A549 (cell line): ENCODE results near the gene ZNF423. TPM values are rescaled to one million over a fixed set of nuclear protein-coding genes. Genes with fewer than 3 reads are reported as not detected.

Experiments used
- ATAC-seq, 2 experiments: fragments of 200-7000 bp in 1 of 2; fragments of >200 bp in 1 of 2; cut with Nextera tagmentation in 1 of 2; cut with Tn5 transposase in 1 of 2; 3 replicates each; pipeline versions ENCODE4 v1.8.0 to v1.9.1; 2018 to 2020; ENCODE audit warnings: mild to moderate bottlenecking in 1 of 2, moderate library complexity in 1 of 2
- CTCF ChIA-PET: fragments of 300-600 bp; sonication (Branson Sonifier 250); formaldehyde crosslinking; extraction: SDS; loops from one replicate; lab custom pipeline; 2021; ENCODE audit warnings: antibody characterized with exemption, inconsistent platforms; lab: Yijun Ruan, JAX
- POLR2A ChIA-PET: fragments of 350-600 bp; formaldehyde crosslinking; extraction: SDS; loops from one replicate; lab custom pipeline; 2021; ENCODE audit warnings: antibody characterized with exemption, inconsistent platforms; lab: Yijun Ruan, JAX
- DNase-seq, 2 experiments: peaks; one replicate each; pipeline versions ENCODE4 v3.0.0 to v3.0.0-alpha.2; 2011 to 2016; ENCODE audit warnings: low read depth in 1 of 2, low spot score in 1 of 2
- FAIRE-seq: peaks from 2 replicates; lab custom pipeline; 2011; peaks lifted over from hg19 to GRCh38; lab: Jason Lieb, UNC
- H3K27ac ChIP-seq, 2 experiments: fragments of >200 bp; sonication (Bioruptor Twin); formaldehyde crosslinking; 3 replicates each; pipeline ENCODE4 v1.5.1; 2016 to 2017
- H3K4me1 ChIP-seq: fragments of >200 bp; sonication (Bioruptor Twin); formaldehyde crosslinking; 3 replicates; pipeline ENCODE4 v1.6.1; 2016
- H3K4me2 ChIP-seq: fragments of >200 bp; sonication (Bioruptor Twin); formaldehyde crosslinking; 3 replicates; pipeline ENCODE4 v1.6.1; 2016
- H3K4me3 ChIP-seq: fragments of >200 bp; sonication (Bioruptor Twin); formaldehyde crosslinking; 3 replicates; pipeline ENCODE4 v1.5.1; 2016
- H3K9me3 ChIP-seq: fragments of >200 bp; sonication (Bioruptor Twin); formaldehyde crosslinking; 3 replicates; pipeline ENCODE4 v1.6.1; 2016
- ATOH8 ChIP-seq: fragments of 250-450 bp; sonication (Bioruptor Pico); IDR thresholded peaks from 2 replicates; pipeline ENCODE4 v1.5.0; 2020; ENCODE audit warnings: low read depth, mild to moderate bottlenecking, moderate library complexity
- CBX2 ChIP-seq: fragments of 200-600 bp; sonication (generic); IDR thresholded peaks from 2 replicates; pipeline ENCODE4 v1.6.1; 2016; ENCODE audit warnings: low read depth, mild to moderate bottlenecking, borderline replicate concordance
- CHD2 ChIP-seq: fragments of 150-350 bp; IDR thresholded peaks from 2 replicates; pipeline ENCODE4 v1.6.1; 2014; ENCODE audit warnings: low read length; ENCODE audit not compliant: partially characterized antibody
- CHD4 ChIP-seq: fragments of 200-600 bp; sonication (generic); IDR thresholded peaks from 2 replicates; pipeline ENCODE4 v1.6.1; 2016; ENCODE audit warnings: antibody characterized with exemption, mild to moderate bottlenecking, borderline replicate concordance
- E2F6 ChIP-seq: IDR thresholded peaks from 2 replicates; pipeline ENCODE4 v1.6.1; 2012; ENCODE audit warnings: low read depth, borderline replicate concordance
- ELK1 ChIP-seq: fragments of 150-350 bp; IDR thresholded peaks from 2 replicates; pipeline ENCODE4 v1.6.1; 2014; ENCODE audit warnings: low read depth, mild to moderate bottlenecking, low read length
- HES2 ChIP-seq: fragments of >200 bp; sonication (Bioruptor Twin); formaldehyde crosslinking; IDR thresholded peaks from 2 replicates; pipeline ENCODE4 v1.6.1; 2016
- JUN ChIP-seq, 2 experiments: fragments of >200 bp; sonication (Bioruptor Twin); formaldehyde crosslinking; IDR thresholded peaks; 2 replicates in 1 of 2; 3 replicates in 1 of 2; pipeline ENCODE4 v1.6.1; 2016 to 2017
- NFE2L2 ChIP-seq: fragments of 150-350 bp; conservative IDR thresholded peaks from 2 replicates; pipeline ENCODE4 v1.6.1; 2014; ENCODE audit warnings: low read length
- PHF8 ChIP-seq: fragments of 200-600 bp; sonication (generic); IDR thresholded peaks from 2 replicates; pipeline ENCODE4 v1.6.1; 2016; ENCODE audit warnings: low read depth, mild to moderate bottlenecking, antibody characterized with exemption, moderate library complexity, borderline replicate concordance
- RFX5 ChIP-seq: fragments of 450-650 bp; IDR thresholded peaks from 2 replicates; pipeline ENCODE4 v1.7.1; 2014; ENCODE audit warnings: antibody characterized with exemption, mild to moderate bottlenecking, moderate library complexity
- RNF2 ChIP-seq: fragments of 200-600 bp; sonication (generic); IDR thresholded peaks from 2 replicates; pipeline ENCODE4 v1.6.1; 2016; ENCODE audit warnings: low read depth, mild to moderate bottlenecking, antibody characterized with exemption, moderate library complexity, borderline replicate concordance
- SMC3 ChIP-seq: fragments of >200 bp; sonication (Bioruptor Twin); formaldehyde crosslinking; IDR thresholded peaks from 3 replicates; pipeline ENCODE4 v1.6.1; 2018; ENCODE audit warnings: inconsistent platforms
- USF2 ChIP-seq: fragments of 450-650 bp; IDR thresholded peaks from 2 replicates; pipeline ENCODE4 v1.6.1; 2014; ENCODE audit warnings: antibody characterized with exemption
- WGBS: methylation state at CpG from one replicate; pipeline ENCODE4 v1.1.6; 2017; ENCODE audit errors: missing lambda C conversion rate; 5-methylcytosine and 5-hydroxymethylcytosine counted together
- polyA plus RNA-seq, 4 experiments: library from polyadenylated mRNA; depleted of rRNA in 3 of 4; stranded (reverse); fragments of >200 nt; fragmentation: RNase III in 1 of 4; extraction: RNeasy Plus Mini Kit Qiagen cat#74134 plus additional on column Dnase treatment in 1 of 4; gene quantifications; 2 replicates in 3 of 4; 3 replicates in 1 of 4; pipeline ENCODE4 v1.2.3, GENCODE V29; 2011 to 2017

The ZNF423 gene
- polyA plus RNA-seq, 2 of the 4 experiments (the other 2 are of a cell fraction) = 0.04 to 0.10 TPM

GRCh38 chr16:49663081-49664065 lies 192.5 kb downstream of the ZNF423 start:
- Histone ChIP-seq H3K4me1 (no peaks in the 10 kb centered on the region), H3K4me3 (no peak overlapping the region), H3K27ac (no peak overlapping the region), H3K9me3 (no peaks in the 10 kb centered on the region)
- ChIA-PET POLR2A (no interaction called here), CTCF (no interaction called here)
- FAIRE-seq = no peak
- TF ChIP-seq PHF8 (no peak), JUN (IDR thresholded peaks at IDR 0.05) (no peak)
- TF ChIP-seq, all 56 proteins: peak for 0
- DNase-seq (no peak), ATAC-seq (peak in 1 of 2 experiments; percentile 29; a peak in 1 of 6 replicates)
- no peak overlapping the region for H3K4me2 ChIP-seq
- 43% methylated on average over 23 of the region's 28 CpGs for WGBS

- Histone ChIP-seq H3K4me2 (no peak overlapping the region), H3K4me1 (no peaks in the 10 kb centered on the region), H3K27ac (no peak overlapping the region), H3K4me3 (no peak overlapping the region)
- DNase-seq (no peak), FAIRE-seq (no peak)
- CTCF ChIA-PET = no interaction called here
- POLR2A ChIA-PET = no interaction called here
- 55% methylated on average over 4 of the region's 4 CpGs for WGBS
- TF ChIP-seq CBX2 = no peak
- no peak for TF ChIP-seq PHF8
- TF ChIP-seq, all 56 proteins: peak for 0
- ATAC-seq = no peak
- H3K9me3 ChIP-seq = no peaks in the 10 kb centered on the region
These were observed 193.3 kb downstream of the ZNF423 start for GRCh38 chr16:49662569-49662968.

- FAIRE-seq = no peak
These were observed 194.3 kb downstream of the ZNF423 start for GRCh38 chr16:49661465-49662187.

More at GRCh38 chr16:49661465-49662187, 194.3 kb downstream of the ZNF423 start:
- CTCF ChIA-PET = no interaction called here
- no peaks in the 10 kb centered on the region for H3K9me3 ChIP-seq
- no peak for TF ChIP-seq HES2
- TF ChIP-seq CHD4 = no peak
- TF ChIP-seq CBX2 = no peak
- TF ChIP-seq E2F6 = no peak
- TF ChIP-seq ELK1 = no peak
- no peak for TF ChIP-seq SMC3
- no peak for TF ChIP-seq USF2
- no peak for TF ChIP-seq ATOH8 (CRISPR knock-in tag)
- TF ChIP-seq NFE2L2 = no peak
- TF ChIP-seq CHD2 = no peak
- TF ChIP-seq RNF2 = no peak
- TF ChIP-seq RFX5 = no peak
- TF ChIP-seq, all 56 proteins: peak for 0
- ATAC-seq (no peak), DNase-seq (no peak)
- no peak overlapping the region for H3K4me3 ChIP-seq
- no peak overlapping the region for H3K4me2 ChIP-seq
- no peak overlapping the region for H3K27ac ChIP-seq
- no peaks in the 10 kb centered on the region for H3K4me1 ChIP-seq
- WGBS = 30% methylated on average over 16 of the region's 16 CpGs
- POLR2A ChIA-PET = no interaction called here
